ENCODE data around the gene SLC16A11.

Gene SLC16A11

DNA sequence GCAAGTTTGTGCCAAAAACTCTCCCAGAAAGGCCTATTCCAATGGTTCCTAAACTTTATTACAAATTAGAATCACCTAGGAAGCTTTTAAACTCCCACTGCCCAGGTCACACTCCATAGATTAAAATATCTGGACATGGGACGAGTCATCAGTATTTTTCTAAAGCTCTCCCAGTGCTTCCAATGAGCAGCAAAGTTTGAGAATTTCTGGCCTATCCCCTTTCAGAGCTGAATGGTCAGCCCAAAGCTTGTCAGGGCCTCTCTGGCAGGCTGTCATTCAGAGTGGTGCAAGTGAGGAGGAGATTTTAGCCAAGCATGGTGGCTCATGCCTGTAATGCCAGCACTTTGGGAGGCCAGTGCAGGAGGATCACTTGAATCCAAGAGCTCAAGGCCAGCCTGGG is 18.6 kb downstream of the SLC16A11 start:
- DNase-seq (ENCODE audit: low read depth in 2 of 2): no peak

- DNase-seq (ENCODE audit: low read depth in 2 of 2): no peak
Observed at GRCh38 chr17:7024402-7024785, 19.5 kb downstream of the SLC16A11 start.

GRCh38 chr17:7023576-7024401 is 20.1 kb downstream of the SLC16A11 start:
- DNase-seq (ENCODE audit: low read depth in 2 of 2): peak; percentile 92 to 93

GRCh38 chr17:7022781-7023571 is 20.9 kb downstream of the SLC16A11 start, which contains the start of gene BCL6B:
BCL6B (plus strand) TSS chr17:7023050; CDS start chr17:7023672, 622 bp downstream.
- no peak for DNase-seq (ENCODE audit: low read depth in 2 of 2)

- peak; percentile 73 to 77 for DNase-seq (ENCODE audit: low read depth in 2 of 2)
Observed at GRCh38 chr17:7021993-7022778, 21.7 kb downstream of the SLC16A11 start.

- DNase-seq (ENCODE audit: low read depth in 2 of 2): no peak
Observed at GRCh38 chr17:7020894-7021664, 22.8 kb downstream of the SLC16A11 start.

- DNase-seq (ENCODE audit: low read depth in 2 of 2): no peak
Observed at GRCh38 chr17:7019839-7020519, 23.9 kb downstream of the SLC16A11 start.

GRCh38 chr17:7019367-7019766 is 24.5 kb downstream of the SLC16A11 start:
- no peak for DNase-seq (ENCODE audit: low read depth in 2 of 2)

- no peak for DNase-seq (ENCODE audit: low read depth in 2 of 2)
Observed at GRCh38 chr17:7018331-7018964, 25.4 kb downstream of the SLC16A11 start.

- DNase-seq (ENCODE audit: low read depth in 2 of 2): no peak
Observed at GRCh38 chr17:7017827-7018200, 26.1 kb downstream of the SLC16A11 start.

DNA sequence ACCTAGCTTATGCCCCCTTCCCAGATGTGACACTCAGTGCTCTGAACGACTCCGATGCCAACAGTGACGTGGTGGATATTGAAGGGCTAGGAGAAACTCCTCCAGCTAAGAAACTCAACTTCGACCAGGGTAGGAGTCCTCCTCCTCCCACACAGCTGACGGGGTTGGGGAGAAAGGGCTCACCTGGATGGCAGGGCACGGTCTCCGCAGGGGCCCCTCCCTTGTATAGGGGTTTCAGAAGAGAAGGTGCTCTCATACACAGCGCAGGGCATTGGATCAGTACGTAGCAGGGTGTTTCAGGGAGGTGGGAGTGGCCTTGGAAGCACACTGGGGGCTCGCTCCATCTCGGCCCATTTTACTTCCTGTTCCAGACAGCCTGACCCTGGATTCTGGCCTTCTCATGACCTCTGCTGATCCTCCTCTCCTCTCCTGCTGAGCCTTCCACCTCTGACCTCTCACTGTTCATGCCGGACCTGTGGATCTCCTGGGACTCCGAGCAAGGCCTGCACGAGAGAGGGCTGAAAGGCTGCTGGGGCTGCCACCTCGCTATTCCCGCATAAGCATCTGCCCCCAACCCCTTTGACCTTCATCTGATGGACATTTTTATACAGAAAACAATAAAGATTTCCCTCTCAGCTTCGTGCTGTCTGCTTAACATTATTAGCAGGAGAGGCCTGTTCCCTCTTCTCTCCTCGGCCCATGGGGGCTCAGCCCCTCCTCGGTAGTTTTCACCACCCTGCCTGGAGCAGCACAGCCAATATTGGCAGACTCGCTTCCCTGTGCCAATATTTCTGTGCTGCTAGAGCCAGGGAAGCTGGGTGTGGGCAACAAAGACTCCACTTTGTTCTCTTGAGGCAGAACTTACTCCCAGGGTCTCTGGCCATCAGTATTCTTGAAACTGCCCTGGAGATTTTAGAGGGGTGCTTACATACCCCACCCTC is 26.7 kb downstream of the SLC16A11 start:
- no peak for DNase-seq (ENCODE audit: low read depth in 2 of 2)

DNA sequence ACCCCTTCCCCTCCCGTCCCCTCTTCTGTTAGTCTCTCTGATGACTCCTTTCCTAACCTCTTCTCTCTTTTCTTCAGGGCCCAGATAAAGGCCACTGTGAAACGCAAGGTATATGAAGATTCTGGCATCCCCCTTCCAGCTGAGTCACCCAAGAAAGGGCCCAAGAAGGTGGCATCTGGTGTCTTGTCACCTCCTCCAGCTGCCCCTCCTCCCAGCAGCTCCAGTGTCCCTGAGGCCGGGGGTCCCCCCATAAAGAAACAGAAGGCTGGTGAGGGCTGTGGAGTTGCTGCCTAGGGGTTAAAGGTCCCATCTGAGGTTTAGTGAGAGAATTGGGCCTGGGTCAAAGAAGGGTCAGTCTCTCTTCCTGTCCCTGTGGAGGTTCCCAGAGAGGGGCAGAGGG is 27.5 kb downstream of the SLC16A11 start:
- no peak for DNase-seq (ENCODE audit: low read depth in 2 of 2)

- peak; percentile 54 to 59 for DNase-seq (ENCODE audit: low read depth in 2 of 2)
Observed at GRCh38 chr17:7014995-7015958, 28.6 kb downstream of the SLC16A11 start.

GRCh38 chr17:7014261-7014994 is 29.5 kb downstream of the SLC16A11 start:
- peak; percentile 94 for DNase-seq (ENCODE audit: low read depth in 2 of 2)

GRCh38 chr17:7011942-7012254 is 32.0 kb downstream of the SLC16A11 start:
- DNase-seq (ENCODE audit: low read depth in 2 of 2): no peak

DNA sequence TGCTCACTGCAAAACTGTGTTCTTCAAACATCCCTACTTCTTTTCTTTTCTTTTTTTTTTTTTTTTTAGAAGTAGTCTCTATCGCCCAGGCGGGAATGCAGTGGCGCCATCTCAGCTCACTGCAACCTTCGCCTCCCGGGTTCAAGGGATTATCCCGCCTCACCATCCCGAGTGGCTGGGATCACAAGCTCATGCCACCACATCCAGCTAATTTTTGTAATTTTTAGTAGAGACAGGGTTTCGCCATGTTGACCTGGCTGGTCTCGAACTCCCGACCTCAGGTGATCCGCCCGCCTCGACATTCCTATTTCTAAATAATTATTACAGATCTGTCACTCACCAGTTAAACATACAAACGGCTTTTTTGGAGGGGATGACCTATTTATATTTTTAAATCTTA is 32.5 kb downstream of the SLC16A11 start:
- no peak for DNase-seq (ENCODE audit: low read depth in 2 of 2)

- DNase-seq (ENCODE audit: low read depth in 2 of 2): no peak
Observed at GRCh38 chr17:7010523-7010922, 33.4 kb downstream of the SLC16A11 start.
